MM.1S (cell line): Measurements from ENCODE around the gene RAB6D.
"Not testable (repeated sequence)": the region's sequence is repeated elsewhere in the genome, so short reads cannot be mapped to it uniquely, and the experiment has no call there.

Source experiments
- DNase-seq: peaks from one replicate; pipeline ENCODE4 v3.0.0-alpha.2; 2015
- H2AFZ ChIP-seq: fragments of 300-600 bp; sonication (generic); 2 replicates; pipeline ENCODE4 v1.6.0; 2016; ENCODE audit warnings: antibody characterized with exemption, low read length
- H3F3A ChIP-seq: fragments of 300-600 bp; sonication (generic); 2 replicates; pipeline ENCODE4 v1.6.1; 2016; ENCODE audit warnings: mild to moderate bottlenecking, antibody characterized with exemption, low read length, moderate library complexity, mixed read lengths; ENCODE audit not compliant: insufficient read depth
- H3K27ac ChIP-seq: fragments of 300-600 bp; sonication (generic); 2 replicates; pipeline ENCODE4 v1.5.1; 2016; ENCODE audit warnings: mild to moderate bottlenecking, low read length
- H3K27me3 ChIP-seq: fragments of 300-600 bp; sonication (generic); replicated peaks from 2 replicates; pipeline ENCODE4 v1.6.0; 2016; ENCODE audit warnings: low read length; ENCODE audit not compliant: insufficient read depth
- H3K36me3 ChIP-seq: fragments of 300-600 bp; sonication (generic); replicated peaks from 2 replicates; pipeline ENCODE4 v1.6.1; 2016; ENCODE audit warnings: mild to moderate bottlenecking, low read length, mixed read lengths; ENCODE audit not compliant: insufficient read depth
- H3K4me1 ChIP-seq: fragments of 300-600 bp; sonication (generic); 2 replicates; pipeline ENCODE4 v1.6.1; 2016; ENCODE audit warnings: low read length, mixed read lengths
- H3K4me2 ChIP-seq: fragments of 300-600 bp; sonication (generic); 2 replicates; pipeline ENCODE4 v1.6.0; 2016; ENCODE audit warnings: low read depth, low read length
- H3K4me3 ChIP-seq: fragments of 300-600 bp; sonication (generic); 2 replicates; pipeline ENCODE4 v1.5.1; 2016; ENCODE audit warnings: low read length, mixed read lengths
- H3K79me2 ChIP-seq: fragments of 300-600 bp; sonication (generic); 2 replicates; pipeline ENCODE4 v1.6.1; 2016; ENCODE audit warnings: mixed run types, low read length, mixed read lengths
- H3K9ac ChIP-seq: fragments of 300-600 bp; sonication (generic); 2 replicates; pipeline ENCODE4 v1.6.1; 2016; ENCODE audit warnings: low read length, mixed read lengths
- H3K9me2 ChIP-seq: fragments of 300-600 bp; sonication (generic); replicated peaks from 2 replicates; pipeline ENCODE4 v1.6.1; 2016; ENCODE audit warnings: mild to moderate bottlenecking, low read length, mixed read lengths; ENCODE audit not compliant: insufficient read depth
- H3K9me3 ChIP-seq: fragments of 300-600 bp; sonication (generic); replicated peaks from 2 replicates; pipeline ENCODE4 v1.6.1; 2016; ENCODE audit warnings: mild to moderate bottlenecking, low read length, mixed read lengths; ENCODE audit not compliant: insufficient read depth
- H4K20me1 ChIP-seq: fragments of 300-600 bp; sonication (generic); 2 replicates; pipeline ENCODE4 v1.6.1; 2016; ENCODE audit warnings: mild to moderate bottlenecking, low read length, moderate library complexity, mixed read lengths; ENCODE audit not compliant: insufficient read depth
- EZH2 ChIP-seq: fragments of 300-600 bp; sonication (generic); optimal IDR thresholded peaks from 2 replicates; pipeline ENCODE3; 2017; ENCODE audit warnings: low read depth, mild to moderate bottlenecking, antibody characterized with exemption, low read length, mixed read lengths
- EZH2phosphoT487 ChIP-seq: fragments of 300-600 bp; sonication (generic); IDR thresholded peaks from 2 replicates; pipeline ENCODE4 v1.6.1; 2018; ENCODE audit warnings: antibody characterized with exemption, low read length
- TF ChIP-seq, protein P1 (sequence below): fragments of 300-600 bp; sonication (generic); IDR thresholded peaks from 2 replicates; pipeline ENCODE4 v1.5.1; 2016; ENCODE audit warnings: antibody characterized with exemption, low read length, mixed read lengths

Gene RAB6D

GRCh38 chr2:131389657-131390056, 25.7 kb upstream of the RAB6D start:
- H3K36me3 ChIP-seq, result no peaks in the 10 kb centered on the region
- no peak overlapping the region for H2AFZ ChIP-seq

DNA sequence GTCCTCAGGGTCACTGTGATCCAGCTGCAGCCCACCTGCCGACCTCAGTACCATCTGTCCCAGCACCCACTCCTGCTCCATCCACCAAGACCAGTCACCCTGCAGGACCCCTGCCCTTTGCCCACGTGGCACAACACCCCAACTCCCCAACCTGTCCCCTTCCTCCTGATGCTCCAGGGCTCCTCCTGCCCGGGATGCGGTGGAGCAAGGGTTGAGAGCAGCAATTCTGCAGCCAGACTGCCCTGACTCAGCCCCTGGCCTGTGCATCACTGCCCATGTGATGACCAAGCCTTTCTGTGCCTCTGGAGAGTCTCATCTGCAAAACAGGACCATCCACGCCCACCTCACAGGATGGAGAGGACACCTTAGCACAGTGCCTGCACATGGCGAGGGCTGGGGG, 24.9 kb upstream of the RAB6D start:
- H3K9me2 ChIP-seq, H4K20me1 ChIP-seq, H3F3A ChIP-seq, H3K4me1 ChIP-seq, H3K4me3 ChIP-seq, H3K27ac ChIP-seq, H2AFZ ChIP-seq, H3K27me3 ChIP-seq, H3K9ac ChIP-seq, H3K9me3 ChIP-seq, H3K79me2 ChIP-seq, H3K4me2 ChIP-seq, DNase-seq, H3K36me3 ChIP-seq: not testable (repeated sequence)

More at GRCh38 chr2:131389657-131390056, 25.7 kb upstream of the RAB6D start:
- H3K9ac ChIP-seq, result no peak overlapping the region
- TF ChIP-seq EZH2 (no peak), EZH2phosphoT487 (no peak)
- TF ChIP-seq, protein P1, sequence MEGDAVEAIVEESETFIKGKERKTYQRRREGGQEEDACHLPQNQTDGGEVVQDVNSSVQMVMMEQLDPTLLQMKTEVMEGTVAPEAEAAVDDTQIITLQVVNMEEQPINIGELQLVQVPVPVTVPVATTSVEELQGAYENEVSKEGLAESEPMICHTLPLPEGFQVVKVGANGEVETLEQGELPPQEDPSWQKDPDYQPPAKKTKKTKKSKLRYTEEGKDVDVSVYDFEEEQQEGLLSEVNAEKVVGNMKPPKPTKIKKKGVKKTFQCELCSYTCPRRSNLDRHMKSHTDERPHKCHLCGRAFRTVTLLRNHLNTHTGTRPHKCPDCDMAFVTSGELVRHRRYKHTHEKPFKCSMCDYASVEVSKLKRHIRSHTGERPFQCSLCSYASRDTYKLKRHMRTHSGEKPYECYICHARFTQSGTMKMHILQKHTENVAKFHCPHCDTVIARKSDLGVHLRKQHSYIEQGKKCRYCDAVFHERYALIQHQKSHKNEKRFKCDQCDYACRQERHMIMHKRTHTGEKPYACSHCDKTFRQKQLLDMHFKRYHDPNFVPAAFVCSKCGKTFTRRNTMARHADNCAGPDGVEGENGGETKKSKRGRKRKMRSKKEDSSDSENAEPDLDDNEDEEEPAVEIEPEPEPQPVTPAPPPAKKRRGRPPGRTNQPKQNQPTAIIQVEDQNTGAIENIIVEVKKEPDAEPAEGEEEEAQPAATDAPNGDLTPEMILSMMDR, result no peak
- no peak overlapping the region for H3K4me2 ChIP-seq
- H3K9me2 ChIP-seq, result no peaks in the 10 kb centered on the region
- no peaks in the 10 kb centered on the region for H3K27me3 ChIP-seq
- no peaks in the 10 kb centered on the region for H3K79me2 ChIP-seq
- no peak for DNase-seq
- no peak overlapping the region for H3K4me3 ChIP-seq
- no peaks in the 10 kb centered on the region for H3K9me3 ChIP-seq
- no peaks in the 10 kb centered on the region for H3F3A ChIP-seq
- no peak overlapping the region for H3K27ac ChIP-seq
- H3K4me1 ChIP-seq, result no peaks in the 10 kb centered on the region
- no peaks in the 10 kb centered on the region for H4K20me1 ChIP-seq

DNA sequence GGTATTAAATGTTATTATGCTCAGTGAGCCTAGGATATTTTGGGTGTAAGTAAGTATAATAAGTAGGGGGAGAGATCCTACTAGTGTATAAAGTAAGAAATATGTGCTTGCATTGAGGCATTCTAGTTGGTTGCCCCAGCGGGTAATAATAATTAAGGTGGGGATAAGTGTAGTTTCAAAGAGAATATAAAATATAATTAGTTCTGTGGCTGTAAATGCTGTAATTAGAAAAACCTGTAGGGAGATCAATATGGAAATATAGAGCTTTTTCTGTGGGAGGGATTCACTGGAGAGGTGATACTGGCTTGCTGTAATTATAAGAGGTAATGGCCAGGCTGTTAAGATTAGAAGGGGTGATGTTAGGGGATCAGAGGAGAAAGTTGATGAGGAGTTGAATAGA, 9.1 kb upstream of the RAB6D start:
- H3K4me2 ChIP-seq, H3K9me3 ChIP-seq, H3K79me2 ChIP-seq, H3K27me3 ChIP-seq, H3K36me3 ChIP-seq, H3K4me1 ChIP-seq, H3K9me2 ChIP-seq, H3K9ac ChIP-seq, H3K27ac ChIP-seq, H4K20me1 ChIP-seq, H2AFZ ChIP-seq, H3K4me3 ChIP-seq, DNase-seq, H3F3A ChIP-seq: not testable (repeated sequence)

GRCh38 chr2:131369954-131370353, 6.0 kb upstream of the RAB6D start:
- no peaks in the 10 kb centered on the region for H3K9me2 ChIP-seq
- no peaks in the 10 kb centered on the region for H3K9me3 ChIP-seq
- no peaks in the 10 kb centered on the region for H3F3A ChIP-seq
- H4K20me1 ChIP-seq, result no peaks in the 10 kb centered on the region
- TF ChIP-seq EZH2 (no peak), EZH2phosphoT487 (no peak)
- TF ChIP-seq, protein P1, result no peak
- no peaks in the 10 kb centered on the region for H3K79me2 ChIP-seq
- no peak overlapping the region for H3K4me2 ChIP-seq
- H3K9ac ChIP-seq, result no peak overlapping the region
- H3K36me3 ChIP-seq, result no peaks in the 10 kb centered on the region
- no peaks in the 10 kb centered on the region for H3K27me3 ChIP-seq
- H2AFZ ChIP-seq, result no peak overlapping the region
- no peak overlapping the region for H3K27ac ChIP-seq
- no peaks in the 10 kb centered on the region for H3K4me1 ChIP-seq
- DNase-seq, result no peak
- H3K4me3 ChIP-seq, result no peak overlapping the region

- not testable (repeated sequence) for H3K4me2 ChIP-seq, H3K79me2 ChIP-seq, H3K4me3 ChIP-seq
These were observed 4.6 kb upstream of the RAB6D start for GRCh38 chr2:131368493-131369066.

More at GRCh38 chr2:131368493-131369066, 4.6 kb upstream of the RAB6D start:
- not testable (repeated sequence) for H3K9me2 ChIP-seq, H3K27me3 ChIP-seq, H4K20me1 ChIP-seq, H2AFZ ChIP-seq, H3F3A ChIP-seq, H3K9me3 ChIP-seq, H3K36me3 ChIP-seq, H3K27ac ChIP-seq, H3K4me1 ChIP-seq, DNase-seq, H3K9ac ChIP-seq
